HL-60 (cell line): ENCODE results near the gene TMEM225B.

Experiments
- CTCF ChIP-seq: IDR thresholded peaks from one replicate; pipeline ENCODE4 v1.5.1; 2011; ENCODE audit warnings: low read length, control low read depth, inconsistent platforms; ENCODE audit not compliant: insufficient read depth
- GABPA ChIP-seq: IDR thresholded peaks from 2 replicates; pipeline ENCODE4 v1.6.1; 2012; ENCODE audit warnings: low read depth
- POLR2AphosphoS5 ChIP-seq: IDR thresholded peaks from 2 replicates; pipeline ENCODE4 v1.6.1; 2012; ENCODE audit warnings: low read depth
- REST ChIP-seq: IDR thresholded peaks from 2 replicates; pipeline ENCODE4 v1.6.1; 2012; ENCODE audit warnings: low read depth; ENCODE audit not compliant: insufficient replicate concordance
- SPI1 ChIP-seq: IDR thresholded peaks from 2 replicates; pipeline ENCODE4 v1.6.1; 2012; ENCODE audit warnings: low read depth, mild to moderate bottlenecking, borderline replicate concordance

- TF ChIP-seq CTCF (no peak), POLR2AphosphoS5 (no peak), REST (no peak), GABPA (no peak), SPI1 (no peak)
Measured at GRCh38 chr7:99653754-99654153, 55.7 kb downstream of the TMEM225B start.
